Stimulated activated CD8-positive, alpha-beta memory T cell treated with anti-CD3 and anti-CD28 coated beads, Interleukin-7, amount 100 ng/mL, for 1 hour (primary cell): ENCODE results near the gene VAMP3.

Experiments used
- DNase-seq, 2 donors: peaks; one replicate each; pipeline ENCODE4 v3.0.0-alpha.2; 2020; ENCODE audit warnings: low read depth in 2 of 2

The VAMP3 gene

GRCh38 chr1:7770997-7771822, at the start of gene VAMP3:
VAMP3 (plus strand) TSS chr1:7771296; CDS start chr1:7771384, 88 bp downstream.
- peak; percentile 82 to 87 for DNase-seq

- DNase-seq, result no peak
Observed at GRCh38 chr1:7721940-7722669, 49.0 kb upstream of the VAMP3 start.

GRCh38 chr1:7722670-7723012, 48.5 kb upstream of the VAMP3 start:
- DNase-seq, result no peak

GRCh38 chr1:7726623-7727022, 44.5 kb upstream of the VAMP3 start:
- DNase-seq, result no peak

GRCh38 chr1:7727809-7728471, 43.2 kb upstream of the VAMP3 start:
- no peak for DNase-seq

- no peak for DNase-seq
Observed at GRCh38 chr1:7729761-7730160, 41.3 kb upstream of the VAMP3 start.

GRCh38 chr1:7732331-7732730, 38.8 kb upstream of the VAMP3 start:
- no peak for DNase-seq

- no peak for DNase-seq
Observed at GRCh38 chr1:7733276-7733675, 37.8 kb upstream of the VAMP3 start.

- no peak for DNase-seq
Observed at GRCh38 chr1:7738044-7738443, 33.1 kb upstream of the VAMP3 start.

GRCh38 chr1:7743346-7743745, 27.8 kb upstream of the VAMP3 start:
- DNase-seq, result no peak

GRCh38 chr1:7744882-7745281, 26.2 kb upstream of the VAMP3 start:
- DNase-seq, result no peak

GRCh38 chr1:7745783-7746182, 25.3 kb upstream of the VAMP3 start:
- no peak for DNase-seq

- no peak for DNase-seq
Observed at GRCh38 chr1:7747605-7748004, 23.5 kb upstream of the VAMP3 start.

GRCh38 chr1:7749126-7749525, 22.0 kb upstream of the VAMP3 start:
- DNase-seq, result no peak

GRCh38 chr1:7751174-7751573, 19.9 kb upstream of the VAMP3 start:
- no peak for DNase-seq

- peak in 1 of 2 donors; percentile 21 for DNase-seq
Observed at GRCh38 chr1:7752512-7753417, 18.3 kb upstream of the VAMP3 start.

GRCh38 chr1:7753641-7754040, 17.5 kb upstream of the VAMP3 start:
- DNase-seq, result no peak

GRCh38 chr1:7754234-7754633, 16.9 kb upstream of the VAMP3 start:
- DNase-seq, result no peak

- DNase-seq, result no peak
Observed at GRCh38 chr1:7755448-7755847, 15.6 kb upstream of the VAMP3 start.

- DNase-seq, result no peak
Observed at GRCh38 chr1:7760245-7760644, 10.9 kb upstream of the VAMP3 start.

GRCh38 chr1:7761103-7761502, 10.0 kb upstream of the VAMP3 start:
- DNase-seq, result no peak

GRCh38 chr1:7767176-7767575, 3.9 kb upstream of the VAMP3 start:
- DNase-seq, result no peak
